Activated T-helper 1 cell treated with anti-CD3 and anti-CD28 coated beads, Interleukin-12 subunit alpha, Interleukin-12 subunit beta, Interleukin-2, Interleukin-4 antibody, amounts not matched to agents 30 ng/mL and 10 ng/mL and 1 ng/mL, durations not matched to agents 14 hours and 24 hours and 36 hours (primary cell): ENCODE data around the gene CLIC6. TPM values are rescaled to one million over a fixed set of nuclear protein-coding genes. Genes with fewer than 3 reads are reported as not detected.
A peak's percentile ranks its signal among the peaks of the same experiment; 100 is the strongest.

Source experiments
- DNase-seq: peaks from one replicate; pipeline ENCODE4 v3.0.0; 2021; ENCODE audit warnings: low spot score
- H3K27ac Mint-ChIP-seq: one replicate; pipeline ENCODE4 v1.8.0; 2021; ENCODE audit warnings: mild to moderate bottlenecking, mixed read lengths
- H3K27me3 Mint-ChIP-seq: one replicate; pipeline ENCODE4 v1.8.0; 2022; ENCODE audit warnings: mild to moderate bottlenecking, moderate library complexity, mixed read lengths; ENCODE audit not compliant: insufficient read depth
- H3K36me3 Mint-ChIP-seq: one replicate; pipeline ENCODE4 v1.8.0; 2021; ENCODE audit warnings: low read depth, mixed read lengths
- H3K4me1 Mint-ChIP-seq: one replicate; pipeline ENCODE4 v1.8.0; 2021; ENCODE audit warnings: low read depth, mixed read lengths
- H3K4me3 Mint-ChIP-seq: one replicate; pipeline ENCODE4 v1.8.0; 2021; ENCODE audit warnings: mild to moderate bottlenecking, moderate library complexity, mixed read lengths
- H3K9me3 Mint-ChIP-seq: one replicate; pipeline ENCODE4 v1.8.0; 2021; ENCODE audit warnings: mixed read lengths
- intact Hi-C: fragments of 100-400 bp; cut with micrococcal nuclease; formaldehyde crosslinking; loops from one replicate; pipeline ENCODE4 v1.15.1; 2024
- total RNA-seq: library from RNA; stranded (reverse); gene quantifications from 2 replicates; pipeline ENCODE4 v1.2.3, GENCODE V29; 2022

Gene CLIC6
- total RNA-seq, 1 donor from 2014 or later = not detected

DNA sequence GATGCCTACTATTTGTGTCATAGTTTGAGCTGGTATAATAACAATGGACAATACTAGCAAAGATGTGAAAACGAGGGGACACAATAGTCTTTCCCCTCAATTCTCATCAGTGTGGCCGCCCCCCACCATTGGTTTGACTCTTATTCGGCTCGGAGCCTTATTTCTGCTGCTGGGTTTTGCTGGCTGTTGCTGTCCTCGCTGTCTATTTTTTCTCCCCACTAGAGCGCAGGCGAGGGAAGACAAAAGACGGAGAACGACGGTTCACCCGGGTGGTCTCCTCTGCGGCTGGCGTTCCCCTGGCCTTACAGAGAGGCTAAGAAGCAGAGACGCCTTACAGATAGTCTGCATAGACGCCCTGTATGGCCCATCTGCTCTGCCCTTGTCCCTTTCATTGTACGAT is 19.4 kb downstream of the CLIC6 start:
- H3K27ac Mint-ChIP-seq = no peak overlapping the region
- H3K27me3 Mint-ChIP-seq = peaks cover 42% of the 10 kb centered on the region
- no peak overlapping the region for H3K4me3 Mint-ChIP-seq
- no peaks in the 10 kb centered on the region for H3K36me3 Mint-ChIP-seq
- intact Hi-C loops = no loop called here
- H3K4me1 Mint-ChIP-seq = peaks cover 4% of the 10 kb centered on the region
- no peak for DNase-seq
- peaks cover 3% of the 10 kb centered on the region for H3K9me3 Mint-ChIP-seq

DNA sequence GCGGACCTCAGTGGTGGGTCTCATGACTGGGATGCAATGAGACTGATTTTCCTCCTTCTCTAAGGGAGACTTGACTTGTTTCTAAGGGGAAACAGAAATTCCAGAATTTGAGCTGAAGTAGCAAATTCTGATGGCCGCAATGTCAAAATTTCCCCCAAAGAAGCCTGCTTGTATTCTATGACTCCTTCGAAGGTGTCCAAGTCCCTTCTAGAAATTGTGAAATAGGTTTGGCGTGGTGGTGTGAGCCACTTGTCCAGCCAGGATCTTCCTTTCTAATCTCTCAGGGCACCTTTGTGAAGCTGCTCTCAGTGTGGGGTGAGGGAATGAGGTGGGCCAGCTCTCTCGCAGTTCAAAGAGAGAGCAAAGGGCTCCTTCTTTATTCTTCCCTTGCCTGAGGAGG is 19.9 kb downstream of the CLIC6 start:
- no peaks in the 10 kb centered on the region for H3K9me3 Mint-ChIP-seq
- peaks cover 37% of the 10 kb centered on the region for H3K27me3 Mint-ChIP-seq
- DNase-seq = no peak
- intact Hi-C loops = no loop called here
- no peaks in the 10 kb centered on the region for H3K36me3 Mint-ChIP-seq
- H3K4me3 Mint-ChIP-seq = no peak overlapping the region
- H3K27ac Mint-ChIP-seq = no peak overlapping the region
- peaks cover 4% of the 10 kb centered on the region for H3K4me1 Mint-ChIP-seq

DNA sequence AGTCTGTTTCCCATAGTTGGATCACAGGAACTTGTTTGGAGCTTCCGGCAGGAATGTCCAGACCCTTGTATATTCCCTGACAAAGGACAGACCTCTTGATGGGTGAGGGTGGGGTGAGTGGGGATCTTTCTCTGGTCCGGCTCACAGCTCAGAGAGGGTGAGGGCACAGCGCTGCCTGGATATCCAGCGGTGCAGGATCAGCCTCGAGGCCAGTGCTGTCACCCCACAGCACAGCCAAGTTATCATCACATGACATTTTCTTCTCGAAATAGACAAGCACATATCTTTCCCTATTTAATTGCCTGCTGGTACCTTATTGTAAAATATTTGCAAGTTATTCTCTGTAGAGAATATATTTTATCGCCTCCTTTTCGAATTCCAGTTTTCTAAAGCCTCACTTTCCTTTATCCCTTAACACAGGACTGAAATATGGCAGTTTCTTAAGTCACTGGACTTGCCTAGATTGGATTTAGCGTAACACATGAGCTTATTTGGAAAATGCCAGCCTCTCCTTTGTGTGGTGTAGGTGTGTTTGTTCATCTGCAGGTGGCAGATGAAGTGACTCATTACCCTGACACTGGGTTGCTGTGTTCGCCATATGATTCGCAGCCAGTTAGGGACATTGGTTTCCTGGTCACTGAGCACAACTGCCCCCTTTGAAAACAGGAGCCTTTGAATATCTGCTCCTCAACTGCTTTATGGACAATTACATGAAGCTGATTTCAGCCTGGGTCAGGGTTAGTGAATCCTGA is 21.4 kb downstream of the CLIC6 start:
- DNase-seq = no peak
- Mint-ChIP-seq H3K9me3 (peaks cover 2% of the 10 kb centered on the region), H3K4me3 (no peak overlapping the region), H3K27me3 (peaks cover 32% of the 10 kb centered on the region), H3K36me3 (no peaks in the 10 kb centered on the region), H3K4me1 (peaks cover 9% of the 10 kb centered on the region), H3K27ac (no peak overlapping the region)
- intact Hi-C loops = loop anchor here (5.0 to 10.0 kb wide), 2 partner anchors 192 to 1425 kb away; no protein-coding TSS in a partner anchor

DNA sequence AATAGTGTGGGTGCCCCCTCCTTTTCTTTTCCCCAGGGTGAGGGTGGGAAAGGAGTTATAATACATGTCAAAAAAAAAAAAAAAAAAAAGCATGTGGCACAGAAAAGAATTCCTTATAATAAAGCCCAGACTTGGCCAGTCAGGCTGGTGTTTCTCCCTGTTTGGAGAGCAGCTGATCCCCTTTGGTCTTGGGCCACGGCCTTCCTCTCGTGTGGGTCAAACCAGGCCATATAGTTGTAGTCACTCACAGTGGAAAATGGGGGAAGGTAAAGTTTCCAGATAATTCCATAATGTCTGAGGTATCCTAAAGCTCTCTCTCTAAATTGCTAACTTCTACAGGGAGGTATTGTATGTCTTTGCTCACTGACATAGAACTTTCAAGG is 22.0 kb downstream of the CLIC6 start:
- H3K27me3 Mint-ChIP-seq = peaks cover 32% of the 10 kb centered on the region
- H3K4me1 Mint-ChIP-seq = peaks cover 14% of the 10 kb centered on the region
- no peak overlapping the region for H3K27ac Mint-ChIP-seq
- peaks cover 5% of the 10 kb centered on the region for H3K9me3 Mint-ChIP-seq
- no peaks in the 10 kb centered on the region for H3K36me3 Mint-ChIP-seq
- H3K4me3 Mint-ChIP-seq = no peak overlapping the region
- no peak for DNase-seq
- intact Hi-C loops = loop anchor here (5.0 to 10.0 kb wide), 2 partner anchors 192 to 1424 kb away; no protein-coding TSS in a partner anchor

DNA sequence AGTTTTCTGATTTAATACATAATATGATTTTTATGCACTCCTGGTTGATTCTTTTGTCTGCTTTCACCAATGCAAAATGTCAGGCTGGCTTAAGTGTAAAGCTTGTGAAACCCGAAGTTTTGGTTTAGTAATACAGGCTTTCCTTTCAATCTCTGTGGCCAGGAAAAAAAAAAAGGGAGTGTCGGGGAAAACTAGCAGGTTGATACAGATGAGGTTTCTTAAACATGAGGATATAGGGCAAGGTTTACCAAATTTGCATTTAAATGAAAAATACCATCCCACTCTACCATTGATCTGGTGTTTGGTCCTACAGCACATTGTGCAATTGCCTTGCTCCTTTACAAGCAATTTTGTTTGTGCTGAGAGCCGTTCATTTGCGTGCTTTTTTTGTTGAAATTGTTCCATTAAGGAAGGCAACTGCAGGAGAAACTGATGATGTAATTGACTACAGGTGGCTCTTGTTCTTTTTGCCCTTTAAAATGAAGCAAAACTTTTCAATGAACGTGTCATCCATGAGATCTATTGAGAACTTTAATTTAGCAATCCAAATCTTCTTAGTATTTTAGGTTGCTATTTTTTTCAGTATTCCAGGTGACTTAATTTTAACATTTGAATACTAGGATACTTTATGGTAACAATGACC is 22.7 kb downstream of the CLIC6 start:
- H3K27me3 Mint-ChIP-seq = peaks cover 33% of the 10 kb centered on the region
- intact Hi-C loops = loop anchor here (2.0 to 10.0 kb wide), 3 partner anchors 191 to 1423 kb away; no protein-coding TSS in a partner anchor
- no peak overlapping the region for H3K27ac Mint-ChIP-seq
- no peak for DNase-seq
- no peak overlapping the region for H3K4me3 Mint-ChIP-seq
- peaks cover 14% of the 10 kb centered on the region for H3K4me1 Mint-ChIP-seq
- H3K36me3 Mint-ChIP-seq = no peaks in the 10 kb centered on the region
- peaks cover 5% of the 10 kb centered on the region for H3K9me3 Mint-ChIP-seq

DNA sequence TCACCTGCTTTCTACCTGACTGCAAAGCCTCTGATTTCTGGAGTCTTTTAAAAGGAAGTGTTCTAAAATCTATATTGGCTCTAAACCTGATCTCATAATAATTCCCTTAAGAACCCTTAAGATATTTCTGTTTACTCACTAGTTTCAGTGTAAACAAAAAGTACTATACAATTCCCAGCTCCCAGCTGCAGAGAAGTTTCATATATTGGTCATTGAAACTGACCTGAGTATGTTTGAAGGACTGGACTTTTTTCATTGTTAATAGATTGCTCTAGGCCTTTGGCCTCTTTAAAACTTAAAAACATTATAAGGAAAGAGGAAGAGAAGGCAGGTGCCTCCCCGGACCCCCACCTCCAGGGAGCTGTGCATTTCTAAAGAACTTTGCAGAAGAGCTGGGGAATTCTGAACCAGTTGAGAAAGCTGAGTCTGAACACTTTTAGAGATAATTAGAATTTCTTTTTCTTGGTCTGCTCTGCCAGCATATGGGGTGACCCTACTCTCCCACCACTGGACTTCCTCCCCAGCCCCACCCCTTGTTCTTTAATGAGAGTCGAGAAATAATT is 23.7 kb downstream of the CLIC6 start:
- H3K36me3 Mint-ChIP-seq = no peaks in the 10 kb centered on the region
- no peak for DNase-seq
- intact Hi-C loops = loop anchor here (1.0 to 10.0 kb wide), 5 partner anchors 190 to 1422 kb away; no protein-coding TSS in a partner anchor
- H3K27ac Mint-ChIP-seq = no peak overlapping the region
- peaks cover 35% of the 10 kb centered on the region for H3K27me3 Mint-ChIP-seq
- peaks cover 14% of the 10 kb centered on the region for H3K4me1 Mint-ChIP-seq
- no peak overlapping the region for H3K4me3 Mint-ChIP-seq
- H3K9me3 Mint-ChIP-seq = peaks cover 5% of the 10 kb centered on the region

DNA sequence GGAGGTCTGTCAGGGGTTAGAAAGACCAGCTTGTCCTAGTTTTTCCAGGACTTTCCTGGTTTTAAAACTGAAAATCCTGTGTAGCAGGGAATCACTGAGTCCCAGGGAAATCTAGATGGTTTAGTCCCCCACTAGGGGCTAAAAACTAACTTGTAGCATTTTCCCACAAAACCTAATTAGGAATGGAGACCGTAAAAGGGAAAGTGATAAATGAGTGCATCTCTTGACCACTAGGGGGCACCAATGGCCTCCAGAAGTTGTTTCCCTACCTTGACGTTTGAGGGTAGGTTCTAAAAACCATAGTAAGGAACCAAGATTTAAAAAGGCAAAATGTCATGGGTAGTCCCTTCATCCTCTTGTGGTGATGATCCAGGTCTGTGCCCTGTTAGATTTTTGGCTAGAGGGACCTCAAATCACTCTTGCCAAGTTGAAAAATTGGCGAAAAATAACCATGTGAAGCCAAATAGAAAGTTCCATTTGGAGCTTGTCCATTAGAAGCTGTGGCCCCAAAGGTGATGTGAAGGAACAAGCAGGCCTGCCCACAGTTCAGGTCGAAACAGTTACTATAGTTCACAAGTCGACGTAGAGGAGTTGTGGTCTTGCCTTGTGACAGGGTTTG is 24.5 kb downstream of the CLIC6 start:
- Mint-ChIP-seq H3K27me3 (peaks cover 35% of the 10 kb centered on the region), H3K36me3 (no peaks in the 10 kb centered on the region), H3K4me1 (peaks cover 12% of the 10 kb centered on the region), H3K9me3 (peaks cover 5% of the 10 kb centered on the region), H3K4me3 (no peak overlapping the region), H3K27ac (no peak overlapping the region)
- DNase-seq = peak; percentile 22
- intact Hi-C loops = loop anchor here (1.0 to 10.0 kb wide), 5 partner anchors 189 to 1422 kb away; no protein-coding TSS in a partner anchor

DNA sequence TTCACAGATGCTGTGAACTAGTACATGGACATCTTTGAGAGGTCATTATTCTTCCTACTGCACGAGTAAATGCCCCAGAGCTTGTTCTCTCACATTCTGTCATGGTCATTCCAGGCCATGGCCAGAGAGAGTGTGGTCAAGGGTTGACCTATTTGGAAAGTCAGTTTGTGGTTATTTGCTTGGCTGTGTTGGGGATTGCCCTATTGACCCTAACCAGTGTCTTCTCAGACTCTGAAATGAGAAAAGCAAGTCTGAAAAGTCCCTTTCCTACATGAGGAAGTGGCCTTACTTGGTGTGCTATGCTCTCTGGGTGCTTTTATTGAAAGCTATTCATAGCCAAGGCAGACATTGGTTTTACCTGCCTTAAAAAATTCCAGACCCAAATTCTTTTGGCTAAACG is 26.6 kb downstream of the CLIC6 start:
- Mint-ChIP-seq H3K27me3 (peaks cover 22% of the 10 kb centered on the region), H3K36me3 (no peaks in the 10 kb centered on the region), H3K4me3 (no peak overlapping the region), H3K27ac (no peak overlapping the region), H3K4me1 (peaks cover 10% of the 10 kb centered on the region), H3K9me3 (peaks cover 5% of the 10 kb centered on the region)
- intact Hi-C loops = loop anchor here (10.0 kb wide), 1 partner anchor 1419 kb away; no protein-coding TSS in a partner anchor
- DNase-seq = no peak

DNA sequence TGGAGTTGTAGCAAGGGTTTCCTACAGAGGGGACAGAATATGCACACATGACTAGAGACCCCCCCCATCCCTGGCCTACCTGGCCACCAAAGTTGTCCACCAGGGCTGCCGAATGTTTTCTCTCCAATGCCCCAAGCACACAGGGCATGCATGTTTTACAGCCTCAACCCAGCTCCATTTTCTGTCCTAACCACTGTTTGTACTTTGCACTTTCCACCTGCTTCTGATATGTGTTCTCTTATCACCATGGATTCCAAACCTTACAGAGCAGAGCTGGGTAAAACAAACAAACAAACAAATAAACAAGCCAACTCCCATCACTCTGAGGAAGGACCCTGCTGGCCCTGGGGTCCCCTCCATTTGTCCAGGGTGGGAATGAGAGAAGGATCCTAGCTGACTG is 27.3 kb downstream of the CLIC6 start:
- Mint-ChIP-seq H3K4me1 (peaks cover 10% of the 10 kb centered on the region), H3K27ac (no peak overlapping the region), H3K4me3 (no peak overlapping the region)

DNA sequence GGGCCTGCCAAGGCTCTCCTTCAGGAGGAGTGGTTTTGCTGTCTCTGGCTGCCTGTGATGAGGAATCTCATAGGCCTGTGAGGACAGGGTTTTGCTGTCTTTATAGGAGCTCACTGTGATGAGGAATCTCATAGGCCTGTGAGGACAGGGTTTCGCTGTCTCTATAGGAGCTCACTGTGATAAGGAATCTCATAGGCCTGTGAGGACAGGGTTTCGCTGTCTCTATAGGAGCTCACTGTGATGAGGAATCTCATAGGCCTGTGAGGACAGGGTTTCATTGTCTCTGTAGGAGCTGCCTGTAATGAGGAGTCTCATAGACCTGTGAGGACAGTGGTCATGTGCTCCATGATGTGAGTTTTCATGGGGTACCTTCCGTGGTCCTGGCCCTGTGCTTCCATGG is 29.0 kb downstream of the CLIC6 start:
- H3K4me1 Mint-ChIP-seq = peaks cover 10% of the 10 kb centered on the region
- no peaks in the 10 kb centered on the region for H3K36me3 Mint-ChIP-seq
- intact Hi-C loops = loop anchor here (10.0 kb wide), 1 partner anchor 1417 kb away; no protein-coding TSS in a partner anchor
- H3K27me3 Mint-ChIP-seq = peaks cover 6% of the 10 kb centered on the region
- no peak overlapping the region for H3K27ac Mint-ChIP-seq
- H3K4me3 Mint-ChIP-seq = no peak overlapping the region
- DNase-seq = no peak
- H3K9me3 Mint-ChIP-seq = peaks cover 5% of the 10 kb centered on the region

More for the DNA sequence above, 27.3 kb downstream of the CLIC6 start:
- peaks cover 20% of the 10 kb centered on the region for H3K27me3 Mint-ChIP-seq
- no peaks in the 10 kb centered on the region for H3K36me3 Mint-ChIP-seq
- peaks cover 5% of the 10 kb centered on the region for H3K9me3 Mint-ChIP-seq
- DNase-seq = no peak
- intact Hi-C loops = loop anchor here (10.0 kb wide), 1 partner anchor 1419 kb away; no protein-coding TSS in a partner anchor

DNA sequence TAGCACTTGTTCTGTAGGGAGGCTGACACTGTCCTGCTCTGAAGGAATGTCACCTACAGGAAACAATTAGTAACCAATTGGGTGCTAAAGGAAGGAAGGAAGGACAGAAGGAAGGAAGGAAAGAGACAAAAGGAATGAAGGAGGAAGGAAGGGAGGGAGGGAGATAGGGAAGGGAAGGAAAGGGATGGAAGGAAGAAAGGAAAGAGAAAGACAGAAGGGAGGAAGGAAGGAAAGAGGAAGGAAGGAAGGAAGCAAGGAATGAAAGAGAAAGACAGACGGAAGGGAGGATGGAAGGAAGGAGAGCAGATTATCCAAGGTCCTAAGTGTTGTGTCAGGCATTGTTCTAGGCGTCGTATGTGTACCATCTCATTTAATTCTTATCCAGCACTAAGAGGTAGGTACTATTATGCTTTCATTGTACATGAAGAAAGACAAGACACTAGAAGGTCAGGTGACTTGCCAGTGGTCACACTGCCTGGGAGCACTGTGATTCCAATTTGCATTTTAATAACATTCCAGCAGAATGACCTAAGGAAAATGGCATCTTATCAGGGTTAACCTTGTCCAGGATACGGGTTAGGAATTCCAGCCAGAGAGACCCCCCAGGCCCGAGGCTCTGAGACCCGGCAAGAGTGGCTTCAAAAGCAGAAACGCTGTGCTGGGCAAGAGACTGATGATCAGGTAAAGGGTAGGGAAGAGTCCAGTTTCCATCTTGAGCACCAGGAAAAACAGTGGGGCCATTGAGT is 29.6 kb downstream of the CLIC6 start:
- peaks cover 10% of the 10 kb centered on the region for H3K4me1 Mint-ChIP-seq
- intact Hi-C loops = loop anchor here (10.0 kb wide), 1 partner anchor 1416 kb away; no protein-coding TSS in a partner anchor
- no peak overlapping the region for H3K4me3 Mint-ChIP-seq
- H3K27me3 Mint-ChIP-seq = peaks cover 8% of the 10 kb centered on the region
- H3K36me3 Mint-ChIP-seq = no peaks in the 10 kb centered on the region
- no peak for DNase-seq
- H3K27ac Mint-ChIP-seq = peak overlapping the region; percentile 15
- H3K9me3 Mint-ChIP-seq = peaks cover 5% of the 10 kb centered on the region

DNA sequence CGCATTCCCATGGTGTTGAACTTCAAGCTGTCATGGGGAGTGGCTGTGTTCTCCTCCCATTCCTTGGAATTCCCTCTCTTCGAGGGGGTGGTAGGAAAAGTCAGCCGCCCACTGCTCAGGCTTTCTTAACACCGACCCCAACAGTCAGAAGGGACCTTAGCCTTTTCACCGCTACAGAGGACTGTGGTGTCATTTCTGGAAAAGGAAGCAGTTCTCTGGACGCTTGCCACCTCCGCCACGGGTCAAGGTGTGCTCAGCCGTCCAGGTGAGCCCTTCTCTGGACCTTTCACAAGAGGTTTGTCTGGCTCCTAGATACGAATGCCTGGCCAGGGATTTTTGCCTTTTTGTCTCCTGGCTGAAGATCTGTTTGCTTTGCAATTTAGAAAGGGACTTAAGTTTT is 31.8 kb downstream of the CLIC6 start:
- Mint-ChIP-seq H3K27ac (no peak overlapping the region), H3K27me3 (peaks cover 19% of the 10 kb centered on the region), H3K9me3 (no peaks in the 10 kb centered on the region), H3K36me3 (no peaks in the 10 kb centered on the region), H3K4me3 (no peak overlapping the region), H3K4me1 (peaks cover 1% of the 10 kb centered on the region)
- intact Hi-C loops = no loop called here
- DNase-seq = no peak
